Duodenal mucosa (tissue), 2 donors: ENCODE data around the gene MMP21.

ENCODE experiments used
- H3K27ac ChIP-seq: one replicate; pipeline ENCODE4 v1.7.0; 2013; ENCODE audit warnings: low read depth, low read length
- H3K27me3 ChIP-seq, 2 donors: one replicate each; pipeline ENCODE4 v1.7.0; 2013; ENCODE audit warnings: low read length in 2 of 2, control low read depth in 1 of 2; ENCODE audit not compliant: insufficient read depth in 2 of 2, control insufficient read depth in 1 of 2
- H3K36me3 ChIP-seq, 2 donors: one replicate each; pipeline ENCODE4 v1.7.0; 2013; ENCODE audit warnings: low read length in 2 of 2, control low read depth in 1 of 2; ENCODE audit not compliant: insufficient read depth in 2 of 2, control insufficient read depth in 1 of 2
- H3K4me1 ChIP-seq, 2 donors: one replicate each; pipeline ENCODE4 v1.7.0; 2013; ENCODE audit warnings: low read length in 2 of 2, control low read depth in 1 of 2; ENCODE audit not compliant: insufficient read depth in 2 of 2, control insufficient read depth in 1 of 2
- H3K4me3 ChIP-seq, 2 donors: one replicate each; pipeline ENCODE4 v1.7.0; 2013; ENCODE audit warnings: low read length in 2 of 2, low read depth in 1 of 2
- H3K9ac ChIP-seq, 2 donors: one replicate each; pipeline ENCODE4 v1.7.0; 2013; ENCODE audit warnings: low read length in 2 of 2, low read depth in 1 of 2
- H3K9me3 ChIP-seq, 2 donors: one replicate each; pipeline ENCODE4 v1.7.0; 2013; ENCODE audit warnings: low read length in 2 of 2, control low read depth in 1 of 2; ENCODE audit not compliant: control insufficient read depth in 1 of 2

Gene MMP21

DNA sequence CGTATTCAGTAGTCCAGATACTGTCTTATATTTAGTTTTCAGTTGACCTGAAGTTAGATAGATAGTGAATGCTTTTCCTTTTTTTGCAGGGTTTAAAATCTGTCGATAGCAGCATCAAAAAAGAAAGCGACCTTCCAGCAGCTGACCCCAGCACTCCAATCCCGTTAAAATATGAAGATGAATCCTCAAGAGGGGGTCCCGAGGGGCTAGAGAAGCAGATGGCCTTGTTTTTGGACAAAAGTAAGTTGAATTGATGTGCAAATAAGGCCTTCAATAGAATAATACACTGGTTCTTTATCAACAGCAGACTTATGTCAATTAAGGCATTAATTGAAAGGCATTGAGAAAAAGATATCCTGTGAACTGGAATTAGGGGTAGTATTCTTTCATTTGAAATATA lies 37.4 kb downstream of the MMP21 start:
- H3K36me3 ChIP-seq, result peaks cover 52 to 86% of the 10 kb centered on the region in 2 donors
- no peak overlapping the region for H3K4me3 ChIP-seq
- H3K27me3 ChIP-seq, result no peaks in the 10 kb centered on the region

DNA sequence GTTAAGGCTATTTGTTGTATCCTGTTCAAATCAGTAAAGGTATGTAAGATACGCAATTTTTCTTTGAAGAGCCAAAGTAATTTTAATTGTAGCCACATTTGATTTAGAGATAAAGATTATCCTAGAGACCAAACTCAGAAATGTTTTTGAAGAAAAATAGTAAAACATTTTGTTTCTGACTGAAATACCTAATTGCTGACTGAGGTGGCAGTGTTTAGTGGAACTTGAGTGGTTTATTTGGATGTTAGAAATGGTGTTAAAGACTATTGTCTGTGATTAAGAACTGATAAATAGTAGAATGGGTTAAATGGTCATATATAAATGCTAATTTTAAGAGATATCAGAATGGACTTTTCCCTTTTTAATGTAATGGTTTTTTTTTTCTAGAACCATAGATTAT lies 40.8 kb downstream of the MMP21 start:
- peaks cover 70 to 91% of the 10 kb centered on the region in 2 donors for H3K36me3 ChIP-seq
- H3K4me1 ChIP-seq, result no peaks in the 10 kb centered on the region
- no peak overlapping the region for H3K27ac ChIP-seq
- H3K9me3 ChIP-seq, result no peaks in the 10 kb centered on the region
- no peaks in the 10 kb centered on the region for H3K27me3 ChIP-seq
- no peak overlapping the region for H3K9ac ChIP-seq
- no peak overlapping the region for H3K4me3 ChIP-seq

More for the DNA sequence above, 37.4 kb downstream of the MMP21 start:
- no peaks in the 10 kb centered on the region for H3K9me3 ChIP-seq
- no peak overlapping the region for H3K27ac ChIP-seq
- no peak overlapping the region for H3K9ac ChIP-seq
- H3K4me1 ChIP-seq, result no peaks in the 10 kb centered on the region

DNA sequence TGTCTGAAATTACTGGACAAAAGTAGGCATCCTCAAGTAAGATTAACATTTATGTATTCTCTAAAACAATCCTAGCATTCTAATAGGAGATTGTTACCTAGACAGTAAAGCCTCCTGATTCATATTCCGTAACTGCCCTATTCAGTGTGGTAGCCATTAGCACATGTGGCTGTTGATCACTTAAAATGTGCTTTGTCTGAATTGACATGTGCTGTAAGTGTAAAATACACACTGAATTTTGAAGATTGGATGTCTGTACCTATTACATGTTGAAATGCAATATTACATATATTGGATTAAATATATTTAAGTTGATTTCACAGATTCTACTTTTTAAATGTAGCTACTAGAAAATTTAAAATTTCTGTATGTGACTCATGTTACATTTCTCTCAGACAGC lies 41.5 kb downstream of the MMP21 start:
- no peak overlapping the region for H3K27ac ChIP-seq
- no peak overlapping the region for H3K9ac ChIP-seq
- H3K4me1 ChIP-seq, result no peaks in the 10 kb centered on the region
- peaks cover 72 to 91% of the 10 kb centered on the region in 2 donors for H3K36me3 ChIP-seq
- no peaks in the 10 kb centered on the region for H3K9me3 ChIP-seq
- H3K4me3 ChIP-seq, result no peak overlapping the region
- H3K27me3 ChIP-seq, result no peaks in the 10 kb centered on the region

DNA sequence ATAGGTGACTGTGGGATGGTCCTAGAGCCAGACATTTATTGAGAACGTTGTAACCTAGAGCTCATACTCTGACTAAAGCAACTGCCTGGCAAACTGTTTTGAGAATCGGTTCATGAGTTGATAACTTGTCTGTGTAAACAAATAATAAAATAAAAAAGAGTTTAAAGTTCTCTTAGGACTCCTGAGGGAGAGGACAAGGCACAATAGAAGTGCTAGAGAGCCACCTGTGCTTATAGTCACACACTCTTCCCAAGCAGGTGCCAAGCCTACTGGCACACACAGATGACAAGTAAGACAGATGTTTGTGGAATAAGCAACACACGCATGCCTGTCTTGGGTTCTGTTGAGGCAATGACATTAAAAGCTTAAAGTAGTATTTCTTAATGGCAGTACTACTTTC lies 48.2 kb downstream of the MMP21 start:
- peaks cover 4 to 6% of the 10 kb centered on the region in 2 donors for H3K4me1 ChIP-seq
- H3K27ac ChIP-seq, result no peak overlapping the region
- H3K9me3 ChIP-seq, result no peaks in the 10 kb centered on the region

DNA sequence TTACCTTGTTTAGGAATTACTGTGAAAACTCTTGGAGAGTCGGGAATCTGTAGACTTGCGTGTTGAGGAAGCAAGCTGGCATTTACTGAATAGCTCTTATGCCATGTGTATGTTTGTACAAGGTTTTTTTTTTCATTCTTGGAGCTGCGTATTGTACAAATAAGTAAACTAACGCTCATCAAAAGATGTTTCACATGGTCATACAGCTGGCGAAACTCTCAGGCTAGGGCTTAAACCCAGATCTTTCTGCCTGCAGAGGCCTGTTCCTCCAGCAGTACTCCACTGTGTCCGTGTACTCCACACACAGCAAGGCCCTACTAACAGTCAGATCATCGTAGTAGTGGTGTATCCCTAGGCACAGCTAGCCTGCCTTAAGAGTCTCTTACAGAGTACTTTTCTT lies 48.7 kb downstream of the MMP21 start:
- peaks cover 70 to 90% of the 10 kb centered on the region in 2 donors for H3K36me3 ChIP-seq
- no peaks in the 10 kb centered on the region for H3K9me3 ChIP-seq
- no peaks in the 10 kb centered on the region for H3K27me3 ChIP-seq
- no peak overlapping the region for H3K27ac ChIP-seq
- H3K4me1 ChIP-seq, result peaks cover 6 to 7% of the 10 kb centered on the region in 2 donors
- no peak overlapping the region for H3K9ac ChIP-seq
- H3K4me3 ChIP-seq, result no peak overlapping the region

More for the DNA sequence above, 48.2 kb downstream of the MMP21 start:
- H3K36me3 ChIP-seq, result peaks cover 71 to 92% of the 10 kb centered on the region in 2 donors
- H3K27me3 ChIP-seq, result no peaks in the 10 kb centered on the region
- no peak overlapping the region for H3K4me3 ChIP-seq
- no peak overlapping the region for H3K9ac ChIP-seq

DNA sequence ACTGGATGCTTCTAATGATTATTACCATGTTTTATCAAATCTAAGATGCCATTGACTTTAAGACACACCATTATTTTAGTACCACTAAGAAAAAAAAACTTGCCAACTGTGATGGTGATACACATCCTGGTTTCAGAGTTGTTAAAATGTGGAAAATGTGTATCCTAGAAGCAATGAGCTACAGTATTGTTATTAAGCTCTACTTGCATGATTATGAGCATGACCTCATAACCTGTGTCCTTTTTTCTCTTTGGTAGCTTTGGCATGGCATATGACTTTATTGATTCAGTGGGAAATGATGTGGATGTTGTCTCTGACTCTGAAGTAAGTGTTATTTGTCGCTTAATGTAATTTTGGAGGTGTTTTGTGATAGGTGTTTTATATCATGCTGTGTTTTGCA lies 52.8 kb downstream of the MMP21 start:
- no peak overlapping the region for H3K4me3 ChIP-seq
- H3K27ac ChIP-seq, result no peak overlapping the region
- peaks cover 14 to 27% of the 10 kb centered on the region in 2 donors for H3K4me1 ChIP-seq
- H3K9me3 ChIP-seq, result no peaks in the 10 kb centered on the region
- H3K9ac ChIP-seq, result no peak overlapping the region
- no peaks in the 10 kb centered on the region for H3K27me3 ChIP-seq
- peaks cover 39 to 55% of the 10 kb centered on the region in 2 donors for H3K36me3 ChIP-seq

DNA sequence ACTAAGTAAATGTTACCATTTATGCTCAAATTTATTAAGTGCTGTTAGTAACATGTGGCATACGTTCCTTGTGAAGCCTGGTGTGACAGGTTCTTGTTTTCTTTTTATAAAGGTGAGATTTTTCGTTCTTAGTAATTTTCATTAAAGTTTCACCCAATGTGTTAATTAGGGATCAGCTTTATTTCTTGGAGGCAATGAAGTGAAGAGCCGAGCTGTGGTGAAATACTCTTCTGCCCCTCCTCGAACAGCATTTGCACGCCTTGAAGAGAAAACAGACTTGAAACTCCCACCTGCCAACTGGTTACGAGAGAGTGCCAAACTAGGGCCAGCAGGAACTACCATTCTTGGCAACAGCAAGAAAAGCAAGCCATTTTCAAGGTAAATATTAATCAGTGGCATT lies 54.6 kb downstream of the MMP21 start:
- peaks cover 23 to 39% of the 10 kb centered on the region in 2 donors for H3K36me3 ChIP-seq
- no peak overlapping the region for H3K9ac ChIP-seq
- H3K4me3 ChIP-seq, result peak overlapping the region; percentile 89 to 100
- peaks cover 7 to 23% of the 10 kb centered on the region in 2 donors for H3K4me1 ChIP-seq
- no peaks in the 10 kb centered on the region for H3K27me3 ChIP-seq
- no peak overlapping the region for H3K27ac ChIP-seq
- no peaks in the 10 kb centered on the region for H3K9me3 ChIP-seq

DNA sequence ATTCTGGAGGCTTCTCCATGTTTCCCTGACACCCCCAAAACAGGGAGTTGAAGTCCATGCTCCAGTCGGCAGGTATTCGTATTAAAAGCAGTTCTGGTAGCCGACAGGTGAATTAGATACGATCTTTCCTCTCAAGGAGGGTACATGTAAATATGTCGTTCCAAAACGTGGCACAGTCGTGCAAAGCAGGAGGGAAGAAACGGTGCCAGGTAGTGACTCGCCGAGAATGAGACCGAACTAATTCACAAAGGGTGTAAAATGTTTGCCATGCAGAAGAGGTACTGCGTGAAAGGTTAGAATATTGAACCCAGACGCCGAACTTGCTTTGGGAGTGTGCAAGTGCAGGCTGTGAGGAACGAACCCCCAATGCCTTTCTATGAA lies 55.6 kb downstream of the MMP21 start:
- Histone ChIP-seq H3K36me3 (peaks cover 16 to 30% of the 10 kb centered on the region in 2 donors), H3K27ac (peak overlapping the region; percentile 81), H3K9me3 (no peaks in the 10 kb centered on the region), H3K4me1 (peaks cover 7 to 23% of the 10 kb centered on the region in 2 donors), H3K9ac (peak overlapping the region; percentile 91 to 96), H3K27me3 (no peaks in the 10 kb centered on the region), H3K4me3 (peak overlapping the region; percentile 89 to 100)

DNA sequence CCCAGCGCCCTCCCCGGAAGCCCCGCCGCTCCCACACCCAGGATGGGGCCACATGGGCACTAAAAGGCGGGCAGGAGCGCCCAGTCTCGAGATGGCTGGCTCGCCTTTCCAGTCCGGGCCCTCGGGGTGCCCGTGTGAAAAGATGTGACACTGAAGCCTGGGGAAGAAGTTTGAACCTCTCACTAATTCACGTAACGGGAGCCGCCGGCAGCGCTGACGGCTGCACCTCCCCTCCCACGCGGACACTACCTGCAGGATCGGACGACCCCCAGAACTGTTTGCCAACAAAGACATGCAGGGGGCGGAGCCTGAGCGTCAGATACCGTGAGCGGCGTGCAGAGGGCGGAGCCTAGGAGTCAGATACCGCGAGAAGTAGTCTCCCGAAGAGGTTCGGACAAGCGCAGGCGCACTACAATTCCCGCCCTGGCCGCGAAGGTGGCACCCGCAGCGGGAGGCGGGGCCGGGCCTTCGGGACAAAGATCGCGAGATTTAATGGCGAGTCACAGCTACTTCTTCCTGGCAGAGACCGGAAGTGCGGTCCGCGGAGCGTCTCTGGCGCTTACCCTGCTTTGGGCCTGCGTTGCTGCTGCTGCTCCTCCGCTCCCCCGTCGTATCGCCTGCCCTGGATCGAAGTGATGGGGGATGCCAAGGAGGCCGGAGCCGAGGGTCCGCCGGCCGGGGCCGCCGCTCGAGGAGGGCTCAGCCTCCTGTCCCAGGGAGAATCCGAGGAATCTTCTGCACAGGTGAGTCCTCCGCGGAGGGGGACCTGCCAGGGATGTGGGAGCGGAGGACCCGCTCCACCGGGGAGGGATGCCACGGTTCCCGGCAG lies 56.2 kb downstream of the MMP21 start, which contains the start of gene EDRF1:
TSS of gene EDRF1 (plus strand) at position 537 of the 829 bp plus-strand sequence. CDS start at position 636, 99 bp downstream.
- H3K27ac ChIP-seq, result peak within 1 kb of the TSS; percentile 81
- H3K9ac ChIP-seq, result peak within 1 kb of the TSS; percentile 91 to 96
- peak within 1 kb of the TSS; percentile 89 to 100 for H3K4me3 ChIP-seq
- peaks cover 10 to 24% of the 10 kb centered on the region in 2 donors for H3K36me3 ChIP-seq
- H3K9me3 ChIP-seq, result no peaks in the 10 kb centered on the region
- no peaks in the 10 kb centered on the region for H3K27me3 ChIP-seq
- peaks cover 7 to 23% of the 10 kb centered on the region in 2 donors for H3K4me1 ChIP-seq
